HepG2 (cell line): ENCODE measurements around the gene SYNDIG1. TPM values are rescaled to one million over a fixed set of nuclear protein-coding genes. Genes with fewer than 3 reads are reported as not detected.

Experiments
- ATAC-seq: fragments of 200-7000 bp; cut with Tn5 transposase; 3 replicates; pipeline ENCODE4 v1.9.1; 2020; ENCODE audit warnings: mild to moderate bottlenecking, moderate library complexity
- BruUV-seq: library from RNA; stranded (reverse); fragments of 400-500 nt; replicated peaks from 2 replicates; lab custom pipeline; 2021; lab: Mats Ljungman, UMichigan
- CTCF ChIA-PET: fragments of 300-600 bp; formaldehyde crosslinking; extraction: SDS; loops from one replicate; lab custom pipeline; 2021; ENCODE audit warnings: low total read pairs, inconsistent platforms, low intra/inter-chr PET ratio; lab: Yijun Ruan, JAX
- POLR2A ChIA-PET: fragments of 350-600 bp; sonication (Branson Sonifier 250); formaldehyde crosslinking; loops from one replicate; lab custom pipeline; 2020; ENCODE audit warnings: antibody characterized with exemption, inconsistent platforms; lab: Yijun Ruan, JAX
- DNase-seq: peaks from one replicate; pipeline ENCODE4 v3.0.0-alpha.2; 2015; ENCODE audit warnings: low spot score
- FAIRE-seq: peaks from 3 replicates; lab custom pipeline; 2011; peaks lifted over from hg19 to GRCh38; lab: Jason Lieb, UNC
- H2AFZ ChIP-seq: one replicate; pipeline ENCODE4 v1.6.1; 2011; ENCODE audit warnings: low read length, inconsistent platforms
- H3K27ac ChIP-seq: fragments of 300-600 bp; 3 replicates; pipeline ENCODE4 v1.8.0; 2011; ENCODE audit warnings: mixed run types, mild to moderate bottlenecking, mixed read lengths, low read length, inconsistent platforms; ENCODE audit not compliant: insufficient read depth; ENCODE audit errors: extremely low read length
- H3K27me3 ChIP-seq, 2 experiments: fragments of 200-600 bp in 1 of 2; 2 replicates in 1 of 2; 3 replicates in 1 of 2; pipeline versions ENCODE4 v1.6.0 to v1.8.0; 2011; ENCODE audit warnings: low read length in 2 of 2, mild to moderate bottlenecking in 2 of 2, moderate library complexity in 2 of 2, inconsistent platforms in 1 of 2; ENCODE audit not compliant: insufficient read depth in 2 of 2, control insufficient read depth in 1 of 2
- H3K36me3 ChIP-seq, 2 experiments: fragments of 200-600 bp in 1 of 2; replicated peaks in 1 of 2; 2 replicates in 1 of 2; 3 replicates in 1 of 2; pipeline versions ENCODE4 v1.5.1 to v1.8.0; 2011; ENCODE audit warnings: low read length in 2 of 2, inconsistent platforms in 1 of 2; ENCODE audit not compliant: insufficient read depth in 2 of 2, control insufficient read depth in 1 of 2
- H3K4me1 ChIP-seq: 2 replicates; pipeline ENCODE4 v1.5.1; 2012; ENCODE audit warnings: low read length, inconsistent platforms; ENCODE audit not compliant: insufficient read depth
- H3K4me2 ChIP-seq: 2 replicates; pipeline ENCODE4 v1.6.0; 2011; ENCODE audit warnings: low read depth, low read length, inconsistent platforms
- H3K4me3 ChIP-seq, 3 experiments: fragments of 200-600 bp in 1 of 3; sonication (generic), shearing (Covaris generic) in 1 of 3; replicated peaks in 1 of 3; 2 replicates each; pipeline ENCODE4 v1.5.1; 2011 to 2016; ENCODE audit warnings: low read length in 3 of 3, inconsistent platforms in 2 of 3, low read depth in 2 of 3, mild to moderate bottlenecking in 2 of 3, control low read depth in 1 of 3, mixed read lengths in 1 of 3; ENCODE audit not compliant: insufficient read depth in 1 of 3
- H3K79me2 ChIP-seq: one replicate; pipeline ENCODE4 v1.6.1; 2011; ENCODE audit warnings: low read length, inconsistent platforms; ENCODE audit not compliant: insufficient read depth
- H3K9ac ChIP-seq: 2 replicates; pipeline ENCODE4 v1.6.0; 2011; ENCODE audit warnings: mild to moderate bottlenecking, low read depth, low read length, inconsistent platforms; ENCODE audit not compliant: insufficient read depth
- H3K9me3 ChIP-seq: 2 replicates; pipeline ENCODE4 v1.5.1; 2012; ENCODE audit warnings: mild to moderate bottlenecking, low read length
- H4K20me1 ChIP-seq: 2 replicates; pipeline ENCODE4 v1.6.0; 2011; ENCODE audit warnings: inconsistent platforms, mild to moderate bottlenecking, low read length, moderate library complexity; ENCODE audit not compliant: insufficient read depth
- CERS6 ChIP-seq: sonication (generic); formaldehyde crosslinking; IDR thresholded peaks from 2 replicates; pipeline ENCODE4 v1.5.0; 2020; ENCODE audit warnings: missing genetic modification reagents
- CREB1 ChIP-seq, 2 experiments: fragments of 450-650 bp in 1 of 2; IDR thresholded peaks; 2 replicates each; pipeline ENCODE4 v1.6.1; 2016 to 2017; ENCODE audit warnings: control low read depth in 1 of 2, mild to moderate bottlenecking in 1 of 2, missing compliant biosample characterization in 1 of 2, missing genetic modification characterization in 1 of 2
- MAFF ChIP-seq: IDR thresholded peaks from 2 replicates; pipeline ENCODE4 v1.6.1; 2011; ENCODE audit warnings: low read depth, low read length, improper control_type of control experiment
- MNT ChIP-seq: fragments of 450-650 bp; IDR thresholded peaks from 2 replicates; pipeline ENCODE4 v1.6.1; 2016
- MTF2 ChIP-seq: sonication (generic); formaldehyde crosslinking; IDR thresholded peaks from 2 replicates; pipeline ENCODE4 v1.5.0; 2020; ENCODE audit warnings: missing genetic modification reagents, borderline replicate concordance
- NR2F2 ChIP-seq: IDR thresholded peaks from 2 replicates; pipeline ENCODE4 v1.6.1; 2012; ENCODE audit warnings: low read depth, inconsistent platforms, borderline replicate concordance
- PLSCR1 ChIP-seq: sonication (generic); formaldehyde crosslinking; IDR thresholded peaks from 2 replicates; pipeline ENCODE4 v1.5.0; 2020; ENCODE audit warnings: missing genetic modification reagents, mild to moderate bottlenecking, borderline replicate concordance
- PRPF4 ChIP-seq: fragments of 200-400 bp; formaldehyde crosslinking; IDR thresholded peaks from 2 replicates; pipeline ENCODE4 v1.6.1; 2016; ENCODE audit warnings: low read length, low read depth; ENCODE audit not compliant: poor library complexity, severe bottlenecking
- SMARCE1 ChIP-seq: fragments of 450-650 bp; IDR thresholded peaks from 2 replicates; pipeline ENCODE4 v1.6.1; 2017; ENCODE audit warnings: borderline replicate concordance
- ZBTB33 ChIP-seq: sonication (generic); formaldehyde crosslinking; IDR thresholded peaks from 2 replicates; pipeline ENCODE4 v1.4.0; 2020; ENCODE audit warnings: missing genetic modification reagents
- ZNF749 ChIP-seq: sonication (generic); formaldehyde crosslinking; IDR thresholded peaks from 2 replicates; pipeline ENCODE4 v1.8.0; 2022; ENCODE audit warnings: mild to moderate bottlenecking, missing genetic modification reagents, moderate library complexity, borderline replicate concordance
- ZNF766 ChIP-seq: sonication (generic); formaldehyde crosslinking; IDR thresholded peaks from 2 replicates; pipeline ENCODE4 v1.5.0; 2020; ENCODE audit warnings: missing genetic modification reagents, borderline replicate concordance
- ZZZ3 ChIP-seq: sonication (generic); formaldehyde crosslinking; IDR thresholded peaks from 2 replicates; pipeline ENCODE4 v1.4.0; 2020; ENCODE audit warnings: missing genetic modification reagents, mild to moderate bottlenecking, borderline replicate concordance
- WGBS: methylation state at CpG from one replicate; pipeline ENCODE4 v1.1.6; 2017; ENCODE audit warnings: low lambda C conversion rate; 5-methylcytosine and 5-hydroxymethylcytosine counted together
- in situ Hi-C: cut with HindIII; loops from 2 replicates; pipeline ENCODE4 v1.10.0; 2017; ENCODE audit warnings: low pct_unique_long_range_greater_than_20kb; ENCODE audit not compliant: extremely low pct_ligation_motif_present
- intact Hi-C: fragments of 100-400 bp; cut with micrococcal nuclease; formaldehyde crosslinking; loops from one replicate; pipeline ENCODE4 v1.10.0; 2022; ENCODE audit not compliant: unreplicated experiment
- polyA plus RNA-seq, 8 experiments: library from polyadenylated mRNA; depleted of rRNA in 3 of 8; stranded (reverse) in 7 of 8; unstranded in 1 of 8; fragments of >200 nt; fragmentation: Illumina TruSeq in 4 of 8; extraction: Trizol in 4 of 8; gene quantifications; 2 replicates each; pipeline versions ENCODE4 v1.2.1 to v1.2.3, GENCODE V29; 2011 to 2016; ENCODE audit warnings: low read depth in 4 of 8, missing spikeins in 1 of 8, mixed read lengths in 1 of 8; ENCODE audit not compliant: insufficient read depth in 1 of 8
- total RNA-seq, 5 experiments: library from RNA; depleted of rRNA; stranded (reverse); fragments of >200 nt; fragmentation: Illumina TruSeq; extraction: Trizol; gene quantifications; 2 replicates each; pipeline ENCODE4 v1.2.3, GENCODE V29; 2016; ENCODE audit warnings: low read depth in 1 of 5

SYNDIG1 gene
- total and polyA plus RNA-seq, 2 of the 13 experiments (the other 11 are each of a cell fraction or from before 2014, with no cell fraction given) = not detected

- TF ChIP-seq SMARCE1 = no peak
- TF ChIP-seq MNT = no peak
- no peak for TF ChIP-seq PRPF4
- no peak for TF ChIP-seq ZNF766 (CRISPR knock-in tag)
- TF ChIP-seq ZZZ3 (CRISPR knock-in tag) = no peak
- in situ Hi-C loops (no loop called here), intact Hi-C loops (no loop called here)
- Histone ChIP-seq H3K27ac (no peak overlapping the region), H2AFZ (no peak overlapping the region), H3K9ac (no peak overlapping the region), H3K36me3 (no peaks in the 10 kb centered on the region), H3K9me3 (no peaks in the 10 kb centered on the region), H3K79me2 (no peaks in the 10 kb centered on the region), H4K20me1 (no peaks in the 10 kb centered on the region), H3K4me1 (no peaks in the 10 kb centered on the region), H3K4me3 (no peak overlapping the region), H3K27me3 (peaks cover 0 to 21% of the 10 kb centered on the region in 2 experiments; a peak in 3 of 5 replicates), H3K4me2 (no peak overlapping the region)
- ChIA-PET POLR2A (no interaction called here), CTCF (no interaction called here)
- no TSS peak for BruUV-seq
- no peak for FAIRE-seq
- WGBS = 8% methylated on average over 10 of the region's 11 CpGs
- no peak for DNase-seq
- ATAC-seq = no peak
Observed at GRCh38 chr20:24445510-24446170, 23.8 kb upstream of the SYNDIG1 start.

GRCh38 chr20:24446811-24447210 is 22.6 kb upstream of the SYNDIG1 start:
- ChIA-PET CTCF (no interaction called here), POLR2A (no interaction called here)
- Histone ChIP-seq H3K79me2 (no peaks in the 10 kb centered on the region), H4K20me1 (no peaks in the 10 kb centered on the region), H3K27ac (no peak overlapping the region), H3K27me3 (peaks cover 0 to 21% of the 10 kb centered on the region in 2 experiments; a peak in 2 of 5 replicates), H3K4me2 (no peak overlapping the region), H3K9me3 (no peaks in the 10 kb centered on the region), H3K4me1 (no peaks in the 10 kb centered on the region), H3K36me3 (no peaks in the 10 kb centered on the region), H3K4me3 (no peak overlapping the region), H2AFZ (no peak overlapping the region), H3K9ac (no peak overlapping the region)
- in situ Hi-C loops = no loop called here
- DNase-seq (no peak), FAIRE-seq (no peak), ATAC-seq (no peak)
- no TSS peak for BruUV-seq
- intact Hi-C loops = no loop called here
- WGBS = 6% methylated on average over 2 of the region's 2 CpGs
- TF ChIP-seq NR2F2 = no peak
- no peak for TF ChIP-seq PLSCR1 (CRISPR knock-in tag)
- no peak for TF ChIP-seq ZBTB33 (CRISPR knock-in tag)
- TF ChIP-seq ZNF749 (CRISPR knock-in tag) = no peak
- TF ChIP-seq CERS6 (CRISPR knock-in tag) = no peak
- no peak for TF ChIP-seq CREB1 (IDR thresholded peaks at IDR 0.05)
- no peak for TF ChIP-seq CREB1 (CRISPR knock-in tag; IDR thresholded peaks at IDR 0.05)
- TF ChIP-seq MAFF = no peak
- no peak for TF ChIP-seq MTF2
